ENCODE data around the gene CCDC157.

GRCh38 chr22:30420347-30421125 lies 63.7 kb downstream of the CCDC157 start:
- TF ChIP-seq, protein P1, sequence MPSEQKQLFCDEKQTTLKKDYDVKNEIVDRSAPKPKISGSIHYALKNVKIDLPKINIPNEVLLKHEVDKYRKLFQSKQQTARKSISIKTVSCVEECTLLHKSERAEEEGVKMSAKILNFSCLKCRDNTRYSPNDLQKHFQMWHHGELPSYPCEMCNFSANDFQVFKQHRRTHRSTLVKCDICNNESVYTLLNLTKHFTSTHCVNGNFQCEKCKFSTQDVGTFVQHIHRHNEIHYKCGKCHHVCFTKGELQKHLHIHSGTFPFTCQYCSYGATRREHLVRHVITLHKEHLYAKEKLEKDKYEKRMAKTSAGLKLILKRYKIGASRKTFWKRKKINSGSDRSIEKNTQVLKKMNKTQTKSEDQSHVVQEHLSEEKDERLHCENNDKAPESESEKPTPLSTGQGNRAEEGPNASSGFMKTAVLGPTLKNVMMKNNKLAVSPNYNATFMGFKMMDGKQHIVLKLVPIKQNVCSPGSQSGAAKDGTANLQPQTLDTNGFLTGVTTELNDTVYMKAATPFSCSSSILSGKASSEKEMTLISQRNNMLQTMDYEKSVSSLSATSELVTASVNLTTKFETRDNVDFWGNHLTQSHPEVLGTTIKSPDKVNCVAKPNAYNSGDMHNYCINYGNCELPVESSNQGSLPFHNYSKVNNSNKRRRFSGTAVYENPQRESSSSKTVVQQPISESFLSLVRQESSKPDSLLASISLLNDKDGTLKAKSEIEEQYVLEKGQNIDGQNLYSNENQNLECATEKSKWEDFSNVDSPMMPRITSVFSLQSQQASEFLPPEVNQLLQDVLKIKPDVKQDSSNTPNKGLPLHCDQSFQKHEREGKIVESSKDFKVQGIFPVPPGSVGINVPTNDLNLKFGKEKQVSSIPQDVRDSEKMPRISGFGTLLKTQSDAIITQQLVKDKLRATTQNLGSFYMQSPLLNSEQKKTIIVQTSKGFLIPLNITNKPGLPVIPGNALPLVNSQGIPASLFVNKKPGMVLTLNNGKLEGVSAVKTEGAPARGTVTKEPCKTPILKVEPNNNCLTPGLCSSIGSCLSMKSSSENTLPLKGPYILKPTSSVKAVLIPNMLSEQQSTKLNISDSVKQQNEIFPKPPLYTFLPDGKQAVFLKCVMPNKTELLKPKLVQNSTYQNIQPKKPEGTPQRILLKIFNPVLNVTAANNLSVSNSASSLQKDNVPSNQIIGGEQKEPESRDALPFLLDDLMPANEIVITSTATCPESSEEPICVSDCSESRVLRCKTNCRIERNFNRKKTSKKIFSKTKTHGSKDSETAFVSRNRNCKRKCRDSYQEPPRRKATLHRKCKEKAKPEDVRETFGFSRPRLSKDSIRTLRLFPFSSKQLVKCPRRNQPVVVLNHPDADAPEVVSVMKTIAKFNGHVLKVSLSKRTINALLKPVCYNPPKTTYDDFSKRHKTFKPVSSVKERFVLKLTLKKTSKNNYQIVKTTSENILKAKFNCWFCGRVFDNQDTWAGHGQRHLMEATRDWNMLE (tag by site-specific recombination; conservative IDR thresholded peaks at IDR 0.05; ENCODE audit: low read depth) = no peak
- no peak for TF ChIP-seq ZNF830 (tag by site-specific recombination; IDR thresholded peaks at IDR 0.05; ENCODE audit: low read depth)
- TF ChIP-seq ZNF366 (tag by site-specific recombination; conservative IDR thresholded peaks at IDR 0.05) = no peak
- no peak for TF ChIP-seq ZNF138 (tag by site-specific recombination; IDR thresholded peaks at IDR 0.05; ENCODE audit: borderline replicate concordance)
- TF ChIP-seq ZNF302 (tag by site-specific recombination; IDR thresholded peaks at IDR 0.05; ENCODE audit: low read depth) = no peak
- TF ChIP-seq, protein P2, sequence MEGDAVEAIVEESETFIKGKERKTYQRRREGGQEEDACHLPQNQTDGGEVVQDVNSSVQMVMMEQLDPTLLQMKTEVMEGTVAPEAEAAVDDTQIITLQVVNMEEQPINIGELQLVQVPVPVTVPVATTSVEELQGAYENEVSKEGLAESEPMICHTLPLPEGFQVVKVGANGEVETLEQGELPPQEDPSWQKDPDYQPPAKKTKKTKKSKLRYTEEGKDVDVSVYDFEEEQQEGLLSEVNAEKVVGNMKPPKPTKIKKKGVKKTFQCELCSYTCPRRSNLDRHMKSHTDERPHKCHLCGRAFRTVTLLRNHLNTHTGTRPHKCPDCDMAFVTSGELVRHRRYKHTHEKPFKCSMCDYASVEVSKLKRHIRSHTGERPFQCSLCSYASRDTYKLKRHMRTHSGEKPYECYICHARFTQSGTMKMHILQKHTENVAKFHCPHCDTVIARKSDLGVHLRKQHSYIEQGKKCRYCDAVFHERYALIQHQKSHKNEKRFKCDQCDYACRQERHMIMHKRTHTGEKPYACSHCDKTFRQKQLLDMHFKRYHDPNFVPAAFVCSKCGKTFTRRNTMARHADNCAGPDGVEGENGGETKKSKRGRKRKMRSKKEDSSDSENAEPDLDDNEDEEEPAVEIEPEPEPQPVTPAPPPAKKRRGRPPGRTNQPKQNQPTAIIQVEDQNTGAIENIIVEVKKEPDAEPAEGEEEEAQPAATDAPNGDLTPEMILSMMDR (tag by site-specific recombination; IDR thresholded peaks at IDR 0.05) = no peak
- TF ChIP-seq, protein P3, sequence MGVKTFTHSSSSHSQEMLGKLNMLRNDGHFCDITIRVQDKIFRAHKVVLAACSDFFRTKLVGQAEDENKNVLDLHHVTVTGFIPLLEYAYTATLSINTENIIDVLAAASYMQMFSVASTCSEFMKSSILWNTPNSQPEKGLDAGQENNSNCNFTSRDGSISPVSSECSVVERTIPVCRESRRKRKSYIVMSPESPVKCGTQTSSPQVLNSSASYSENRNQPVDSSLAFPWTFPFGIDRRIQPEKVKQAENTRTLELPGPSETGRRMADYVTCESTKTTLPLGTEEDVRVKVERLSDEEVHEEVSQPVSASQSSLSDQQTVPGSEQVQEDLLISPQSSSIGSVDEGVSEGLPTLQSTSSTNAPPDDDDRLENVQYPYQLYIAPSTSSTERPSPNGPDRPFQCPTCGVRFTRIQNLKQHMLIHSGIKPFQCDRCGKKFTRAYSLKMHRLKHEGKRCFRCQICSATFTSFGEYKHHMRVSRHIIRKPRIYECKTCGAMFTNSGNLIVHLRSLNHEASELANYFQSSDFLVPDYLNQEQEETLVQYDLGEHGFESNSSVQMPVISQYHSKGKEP (tag by site-specific recombination; IDR thresholded peaks at IDR 0.05) = no peak
- TF ChIP-seq ZNF530 (tag by site-specific recombination; IDR thresholded peaks at IDR 0.05; ENCODE audit: low read depth) = no peak
- TF ChIP-seq ZNF670 (tag by site-specific recombination; IDR thresholded peaks at IDR 0.05; ENCODE audit: low read depth) = no peak
- TF ChIP-seq ZNF549 (tag by site-specific recombination; IDR thresholded peaks at IDR 0.05) = no peak
- TF ChIP-seq OVOL3 (tag by site-specific recombination; IDR thresholded peaks at IDR 0.05) = no peak
- TF ChIP-seq ZNF624 (tag by site-specific recombination; IDR thresholded peaks at IDR 0.05) = no peak
